Left renal pelvis (tissue), 4 donors: ENCODE data around the gene HERC6. TPM values are rescaled to one million over a fixed set of nuclear protein-coding genes. Genes with fewer than 3 reads are reported as not detected.
"Not testable (repeated sequence)": the region's sequence is repeated elsewhere in the genome, so short reads cannot be mapped to it uniquely, and the experiment has no call there.

Experiments used
- DNase-seq, 4 donors: peaks; one replicate each; pipeline ENCODE4 v3.0.0-alpha.2; 2013; ENCODE audit warnings: low read depth in 4 of 4, low spot score in 3 of 4
- polyA plus RNA-seq, 4 donors: library from polyadenylated mRNA; unstranded; fragments of 120-200 nt; gene quantifications; one replicate each; pipeline ENCODE4 v1.2.1, GENCODE V29; 2013; ENCODE audit not compliant: insufficient read length in 4 of 4

HERC6 gene
- polyA plus RNA-seq, 4 donors = 4.4 to 9.1 (median 8.9) TPM

DNA sequence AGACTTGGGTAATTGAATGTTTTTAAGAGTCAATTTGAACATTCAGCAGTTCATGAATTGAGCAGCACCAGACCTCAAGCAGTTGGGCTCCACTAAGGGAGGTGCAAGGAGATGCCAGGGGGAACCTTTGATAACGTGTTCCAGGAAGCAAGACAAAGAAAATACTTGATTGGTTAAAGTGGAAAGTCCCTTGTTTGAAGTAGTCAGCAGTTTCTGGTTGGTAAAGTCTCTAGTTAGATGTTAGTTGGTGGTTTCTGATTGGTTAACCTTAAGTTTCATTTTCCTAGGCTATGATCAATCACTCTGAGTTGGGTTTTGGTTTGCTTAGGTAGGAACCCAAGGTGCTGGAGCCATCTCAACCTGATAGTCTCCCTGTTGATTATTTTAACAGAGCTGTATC is 4.0 kb downstream of the HERC6 start:
- no peak for DNase-seq

DNA sequence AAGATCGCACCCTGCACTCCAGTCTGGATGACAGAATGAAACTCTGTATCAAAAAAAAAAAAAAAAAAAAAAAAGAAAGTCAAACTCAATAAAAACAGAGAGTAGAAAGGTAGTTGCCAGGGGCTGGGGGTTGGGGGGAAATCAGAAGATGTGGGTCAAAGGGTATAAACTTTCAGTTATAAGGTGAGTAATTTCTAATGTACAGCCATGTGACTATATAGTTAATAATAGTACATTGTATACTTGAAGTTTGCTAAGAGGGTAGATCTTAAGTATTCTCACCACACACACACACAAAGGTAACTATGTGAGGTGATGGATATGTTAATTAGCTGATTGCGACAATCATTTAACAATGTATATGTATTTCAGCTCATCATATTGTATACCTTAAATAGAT is 11.5 kb downstream of the HERC6 start:
- DNase-seq = no peak

- DNase-seq = no peak
Measured at GRCh38 chr4:88391703-88392102, 13.1 kb downstream of the HERC6 start.

DNA sequence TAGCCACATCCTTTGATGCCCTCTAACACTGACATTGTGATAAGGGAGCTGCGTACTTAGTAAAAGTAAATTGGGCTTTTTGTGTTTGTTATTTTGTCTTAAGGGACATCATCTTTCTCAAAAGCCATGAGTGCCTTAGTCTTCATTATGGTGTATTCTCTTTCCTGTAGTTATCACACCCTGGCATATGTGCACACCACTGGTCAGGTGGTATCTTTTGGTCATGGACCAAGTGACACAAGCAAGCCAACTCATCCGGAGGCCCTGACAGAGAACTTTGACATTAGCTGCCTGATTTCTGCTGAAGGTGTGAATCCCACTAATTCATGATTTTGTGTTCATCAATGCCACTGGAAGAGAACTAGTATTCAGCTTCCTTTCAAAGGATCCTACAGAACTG is 18.0 kb downstream of the HERC6 start:
- no peak for DNase-seq

GRCh38 chr4:88398381-88398780 is 19.7 kb downstream of the HERC6 start:
- no peak for DNase-seq

GRCh38 chr4:88409206-88409605 is 30.6 kb downstream of the HERC6 start:
- DNase-seq = no peak

DNA sequence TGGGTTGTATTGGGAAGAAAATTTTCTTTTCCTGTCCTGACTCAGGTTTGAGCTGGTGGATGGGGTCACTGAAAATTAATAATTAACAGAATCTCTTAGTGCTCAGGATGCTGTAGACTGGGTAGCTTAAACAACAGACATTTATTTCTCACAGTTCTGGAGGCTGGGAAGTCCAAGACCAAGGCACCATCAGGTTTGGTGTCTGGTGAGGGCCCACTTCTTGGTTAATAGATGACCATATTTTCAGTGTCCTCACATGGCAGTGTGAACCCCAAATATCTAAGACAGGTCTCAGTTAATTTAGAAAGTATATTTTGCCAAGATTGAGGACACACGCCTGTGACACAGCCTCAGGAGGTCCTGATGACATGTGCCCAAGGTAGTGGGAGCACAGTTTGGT is 31.1 kb downstream of the HERC6 start:
- no peak for DNase-seq

- DNase-seq = no peak
Measured at GRCh38 chr4:88411491-88412096, 32.9 kb downstream of the HERC6 start.

DNA sequence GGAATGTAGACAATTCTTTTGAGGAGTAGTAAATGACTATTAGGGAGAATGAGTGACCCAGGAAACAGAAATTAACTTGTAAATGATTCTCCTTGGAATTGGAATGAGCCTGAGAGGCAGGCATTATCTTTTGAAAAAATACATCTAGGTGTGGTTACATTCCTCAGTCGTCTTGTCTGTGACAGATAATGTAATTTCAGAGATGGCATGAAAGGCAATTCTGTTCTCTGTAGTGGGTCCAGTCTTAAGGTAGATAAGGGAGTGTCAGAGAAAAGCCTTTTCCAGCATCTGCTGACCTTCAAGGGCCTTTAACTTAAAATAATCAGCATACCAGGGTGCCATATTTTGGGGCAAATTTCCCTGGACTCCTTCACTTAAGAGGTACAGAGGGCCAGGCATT is 35.1 kb downstream of the HERC6 start:
- DNase-seq = no peak

GRCh38 chr4:88414755-88415154 is 36.1 kb downstream of the HERC6 start:
- no peak for DNase-seq

DNA sequence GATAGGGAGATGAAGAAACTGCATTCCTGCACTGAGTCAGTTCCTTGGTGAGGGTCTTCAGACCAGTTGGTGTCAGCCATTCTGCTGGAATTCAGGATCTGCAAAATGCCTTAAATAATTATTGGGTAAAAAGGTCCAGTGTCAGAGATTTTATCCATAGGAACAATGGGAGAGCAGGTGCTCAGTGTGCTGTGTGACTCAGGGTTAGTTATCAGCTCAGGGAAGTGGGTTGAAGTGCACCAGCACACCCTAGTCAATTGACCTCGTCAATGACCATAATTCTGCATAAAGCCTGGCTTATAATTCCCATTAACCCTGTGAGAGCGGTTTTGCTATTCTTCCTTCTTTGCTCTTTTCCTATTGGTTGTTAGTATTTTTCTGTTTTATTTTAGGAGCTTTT is 37.3 kb downstream of the HERC6 start:
- no peak for DNase-seq

DNA sequence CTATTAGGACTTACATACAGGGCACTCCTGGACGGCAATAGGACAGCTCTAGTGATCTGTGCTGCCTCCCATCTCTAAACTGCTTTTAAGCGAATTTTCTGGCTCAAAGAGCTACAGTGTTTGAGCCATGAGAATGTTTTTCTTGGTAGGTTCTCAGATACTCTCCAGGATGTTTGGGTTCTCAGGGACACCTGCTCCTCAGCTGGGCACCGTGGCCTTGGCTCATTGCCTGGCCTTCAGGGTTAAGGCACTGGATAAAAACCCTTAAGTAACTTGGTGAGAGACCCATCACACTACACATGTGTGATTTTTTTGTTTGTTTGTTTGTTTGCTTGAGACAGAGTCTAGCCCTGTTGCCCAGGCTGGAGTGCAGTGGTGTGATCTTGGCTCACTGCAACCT is 39.8 kb downstream of the HERC6 start:
- no peak for DNase-seq

DNA sequence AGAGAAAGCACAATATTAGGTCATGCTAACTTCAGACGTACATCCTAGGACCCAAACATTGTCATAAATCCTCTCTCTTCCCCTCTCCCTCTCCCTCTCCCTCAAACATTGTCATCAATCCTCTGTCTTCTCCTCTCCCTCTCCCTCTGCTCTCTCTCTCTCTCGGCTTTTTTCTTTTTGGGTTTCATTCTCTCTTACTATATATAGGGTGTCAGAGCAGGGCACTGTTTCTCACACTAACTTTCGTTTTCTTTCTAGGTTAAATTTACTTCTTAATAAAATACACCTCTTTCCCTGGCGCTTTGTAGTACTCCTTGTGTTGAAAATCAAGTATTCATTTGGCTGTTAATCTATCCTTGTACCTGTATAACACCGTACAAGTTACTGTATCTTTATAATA is 41.2 kb downstream of the HERC6 start:
- no peak for DNase-seq

GRCh38 chr4:88420844-88421243 is 42.2 kb downstream of the HERC6 start:
- DNase-seq = no peak

DNA sequence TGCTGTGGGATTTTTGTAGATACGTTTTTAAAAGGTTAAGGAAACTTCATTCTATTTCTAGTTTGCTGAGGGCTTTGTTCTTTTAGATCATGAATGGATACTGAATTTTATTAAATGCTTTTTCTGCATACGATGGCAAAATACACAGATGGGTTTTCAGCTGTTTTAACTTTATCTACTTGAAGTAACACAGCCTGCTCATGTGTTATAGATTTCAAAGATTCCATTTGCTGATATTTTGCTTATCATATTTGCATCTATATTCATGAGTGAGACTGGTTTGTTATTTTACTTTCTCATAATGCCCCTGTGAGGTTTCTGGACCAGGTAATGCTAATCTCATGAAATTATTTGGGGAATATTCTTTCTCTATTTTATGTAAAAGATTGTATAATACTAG is 43.8 kb downstream of the HERC6 start:
- no peak for DNase-seq

GRCh38 chr4:88429401-88429800 is 50.7 kb downstream of the HERC6 start:
- DNase-seq = no peak

GRCh38 chr4:88435987-88436693 is 57.5 kb downstream of the HERC6 start:
- no peak for DNase-seq

DNA sequence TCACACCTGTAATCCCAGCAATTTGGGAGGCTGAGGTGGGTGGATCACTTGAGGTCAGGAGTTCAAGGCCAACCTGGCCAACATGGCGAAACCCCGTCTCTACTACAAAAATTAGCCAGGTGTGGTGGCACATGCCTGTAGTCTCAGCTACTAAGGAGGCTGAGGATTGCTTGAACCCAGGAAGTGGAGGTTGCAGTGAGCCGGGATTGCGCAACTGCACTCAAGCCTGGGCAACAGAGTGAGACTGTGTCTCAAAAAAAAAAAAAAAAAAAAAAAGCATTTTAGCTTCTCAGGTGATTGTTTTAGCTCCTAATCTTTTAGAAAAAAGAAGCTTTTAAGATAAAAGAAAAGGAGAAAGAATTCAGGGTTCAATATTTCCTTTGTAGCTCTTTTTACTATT is 59.2 kb downstream of the HERC6 start:
- not testable (repeated sequence) for DNase-seq

- no peak for DNase-seq
Measured at GRCh38 chr4:88439161-88439760, 60.6 kb downstream of the HERC6 start.

DNA sequence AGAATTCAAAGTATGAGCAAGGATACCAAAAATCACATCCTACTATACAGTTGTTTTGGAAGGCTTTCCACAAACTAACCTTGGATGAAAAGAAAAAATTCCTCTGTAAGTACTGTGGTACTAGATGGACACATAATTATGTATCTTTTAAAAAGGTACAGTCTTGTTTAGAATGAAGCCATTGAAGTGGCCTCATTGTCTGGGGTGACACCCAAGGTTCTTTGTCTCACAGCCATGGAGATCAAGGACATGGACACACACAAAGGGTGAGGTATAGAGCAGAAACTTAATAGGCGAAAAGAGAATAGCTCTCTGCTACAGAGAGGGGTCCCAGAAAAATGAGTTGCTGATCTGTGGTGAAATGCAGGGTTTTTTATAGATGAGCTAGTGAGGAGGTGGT is 61.5 kb downstream of the HERC6 start:
- no peak for DNase-seq

GRCh38 chr4:88441696-88442095 is 63.0 kb downstream of the HERC6 start:
- no peak for DNase-seq

DNA sequence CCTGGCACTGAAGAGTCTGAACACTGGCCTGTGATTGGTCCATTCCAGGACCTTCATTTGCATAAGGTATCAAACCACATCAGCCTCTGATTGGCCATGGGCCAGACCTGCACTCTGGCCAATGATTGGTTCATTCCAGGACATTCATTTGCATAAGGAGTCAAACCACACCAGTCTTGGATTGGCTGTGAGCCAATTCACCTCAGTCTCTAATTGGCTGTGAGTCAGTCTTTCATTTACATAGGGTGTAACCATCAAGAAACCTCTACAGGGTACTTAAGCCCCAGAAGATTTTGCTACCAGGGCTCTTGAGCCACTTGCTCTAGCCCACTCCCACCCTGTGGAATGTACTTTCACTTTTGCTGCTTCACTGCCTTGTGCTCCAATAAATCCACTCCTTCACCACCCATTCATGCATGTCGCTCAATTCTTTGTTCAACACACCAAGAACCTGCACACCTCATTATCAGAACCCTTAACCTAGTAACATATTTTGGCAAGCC is 64.1 kb downstream of the HERC6 start:
- no peak for DNase-seq
